MM.1S (cell line): Measurements from ENCODE around the gene FXYD4.

Source experiments
- DNase-seq: peaks from one replicate; pipeline ENCODE4 v3.0.0-alpha.2; 2015
- H2AFZ ChIP-seq: fragments of 300-600 bp; sonication (generic); 2 replicates; pipeline ENCODE4 v1.6.0; 2016; ENCODE audit warnings: antibody characterized with exemption, low read length
- H3F3A ChIP-seq: fragments of 300-600 bp; sonication (generic); 2 replicates; pipeline ENCODE4 v1.6.1; 2016; ENCODE audit warnings: mild to moderate bottlenecking, antibody characterized with exemption, low read length, moderate library complexity, mixed read lengths; ENCODE audit not compliant: insufficient read depth
- H3K27ac ChIP-seq: fragments of 300-600 bp; sonication (generic); 2 replicates; pipeline ENCODE4 v1.5.1; 2016; ENCODE audit warnings: mild to moderate bottlenecking, low read length
- H3K27me3 ChIP-seq: fragments of 300-600 bp; sonication (generic); replicated peaks from 2 replicates; pipeline ENCODE4 v1.6.0; 2016; ENCODE audit warnings: low read length; ENCODE audit not compliant: insufficient read depth
- H3K36me3 ChIP-seq: fragments of 300-600 bp; sonication (generic); replicated peaks from 2 replicates; pipeline ENCODE4 v1.6.1; 2016; ENCODE audit warnings: mild to moderate bottlenecking, low read length, mixed read lengths; ENCODE audit not compliant: insufficient read depth
- H3K4me1 ChIP-seq: fragments of 300-600 bp; sonication (generic); 2 replicates; pipeline ENCODE4 v1.6.1; 2016; ENCODE audit warnings: low read length, mixed read lengths
- H3K4me2 ChIP-seq: fragments of 300-600 bp; sonication (generic); 2 replicates; pipeline ENCODE4 v1.6.0; 2016; ENCODE audit warnings: low read depth, low read length
- H3K4me3 ChIP-seq: fragments of 300-600 bp; sonication (generic); 2 replicates; pipeline ENCODE4 v1.5.1; 2016; ENCODE audit warnings: low read length, mixed read lengths
- H3K79me2 ChIP-seq: fragments of 300-600 bp; sonication (generic); 2 replicates; pipeline ENCODE4 v1.6.1; 2016; ENCODE audit warnings: mixed run types, low read length, mixed read lengths
- H3K9ac ChIP-seq: fragments of 300-600 bp; sonication (generic); 2 replicates; pipeline ENCODE4 v1.6.1; 2016; ENCODE audit warnings: low read length, mixed read lengths
- H3K9me2 ChIP-seq: fragments of 300-600 bp; sonication (generic); replicated peaks from 2 replicates; pipeline ENCODE4 v1.6.1; 2016; ENCODE audit warnings: mild to moderate bottlenecking, low read length, mixed read lengths; ENCODE audit not compliant: insufficient read depth
- H3K9me3 ChIP-seq: fragments of 300-600 bp; sonication (generic); replicated peaks from 2 replicates; pipeline ENCODE4 v1.6.1; 2016; ENCODE audit warnings: mild to moderate bottlenecking, low read length, mixed read lengths; ENCODE audit not compliant: insufficient read depth
- H4K20me1 ChIP-seq: fragments of 300-600 bp; sonication (generic); 2 replicates; pipeline ENCODE4 v1.6.1; 2016; ENCODE audit warnings: mild to moderate bottlenecking, low read length, moderate library complexity, mixed read lengths; ENCODE audit not compliant: insufficient read depth
- EZH2 ChIP-seq: fragments of 300-600 bp; sonication (generic); optimal IDR thresholded peaks from 2 replicates; pipeline ENCODE3; 2017; ENCODE audit warnings: low read depth, mild to moderate bottlenecking, antibody characterized with exemption, low read length, mixed read lengths
- EZH2phosphoT487 ChIP-seq: fragments of 300-600 bp; sonication (generic); IDR thresholded peaks from 2 replicates; pipeline ENCODE4 v1.6.1; 2018; ENCODE audit warnings: antibody characterized with exemption, low read length
- TF ChIP-seq, protein P1 (sequence below): fragments of 300-600 bp; sonication (generic); IDR thresholded peaks from 2 replicates; pipeline ENCODE4 v1.5.1; 2016; ENCODE audit warnings: antibody characterized with exemption, low read length, mixed read lengths

The FXYD4 gene

DNA sequence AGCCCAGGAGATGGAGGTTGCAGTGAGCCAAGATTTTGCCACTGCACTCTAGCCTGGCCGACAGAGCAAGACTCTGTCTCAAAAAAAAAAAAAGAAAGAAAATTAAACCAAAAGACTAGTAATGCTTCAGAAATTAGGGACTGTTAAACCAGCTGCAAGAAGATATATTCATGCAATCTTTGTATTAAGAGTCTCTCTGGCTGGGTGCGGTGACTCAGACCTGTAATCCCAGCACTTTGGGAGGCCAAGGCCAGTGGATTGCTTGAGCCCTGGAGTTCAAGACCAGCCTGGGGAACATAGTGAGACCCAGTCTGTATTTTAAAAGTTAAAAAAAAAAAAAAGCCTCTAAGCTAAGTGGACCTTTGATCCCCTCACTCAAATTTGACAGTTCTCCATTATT is 40.1 kb downstream of the FXYD4 start:
- H2AFZ ChIP-seq, result no peak overlapping the region
- no peaks in the 10 kb centered on the region for H3K4me1 ChIP-seq
- no peak for DNase-seq
- peaks cover 23% of the 10 kb centered on the region for H3K79me2 ChIP-seq
- H3K4me3 ChIP-seq, result no peak overlapping the region
- H4K20me1 ChIP-seq, result no peaks in the 10 kb centered on the region
- no peaks in the 10 kb centered on the region for H3K9me3 ChIP-seq
- TF ChIP-seq, protein P1, sequence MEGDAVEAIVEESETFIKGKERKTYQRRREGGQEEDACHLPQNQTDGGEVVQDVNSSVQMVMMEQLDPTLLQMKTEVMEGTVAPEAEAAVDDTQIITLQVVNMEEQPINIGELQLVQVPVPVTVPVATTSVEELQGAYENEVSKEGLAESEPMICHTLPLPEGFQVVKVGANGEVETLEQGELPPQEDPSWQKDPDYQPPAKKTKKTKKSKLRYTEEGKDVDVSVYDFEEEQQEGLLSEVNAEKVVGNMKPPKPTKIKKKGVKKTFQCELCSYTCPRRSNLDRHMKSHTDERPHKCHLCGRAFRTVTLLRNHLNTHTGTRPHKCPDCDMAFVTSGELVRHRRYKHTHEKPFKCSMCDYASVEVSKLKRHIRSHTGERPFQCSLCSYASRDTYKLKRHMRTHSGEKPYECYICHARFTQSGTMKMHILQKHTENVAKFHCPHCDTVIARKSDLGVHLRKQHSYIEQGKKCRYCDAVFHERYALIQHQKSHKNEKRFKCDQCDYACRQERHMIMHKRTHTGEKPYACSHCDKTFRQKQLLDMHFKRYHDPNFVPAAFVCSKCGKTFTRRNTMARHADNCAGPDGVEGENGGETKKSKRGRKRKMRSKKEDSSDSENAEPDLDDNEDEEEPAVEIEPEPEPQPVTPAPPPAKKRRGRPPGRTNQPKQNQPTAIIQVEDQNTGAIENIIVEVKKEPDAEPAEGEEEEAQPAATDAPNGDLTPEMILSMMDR, result no peak
- no peak overlapping the region for H3K27ac ChIP-seq
- no peak overlapping the region for H3K9ac ChIP-seq
- no peaks in the 10 kb centered on the region for H3K36me3 ChIP-seq
- no peaks in the 10 kb centered on the region for H3K9me2 ChIP-seq
- peaks cover 22% of the 10 kb centered on the region for H3F3A ChIP-seq
- H3K4me2 ChIP-seq, result no peak overlapping the region
- H3K27me3 ChIP-seq, result no peaks in the 10 kb centered on the region

DNA sequence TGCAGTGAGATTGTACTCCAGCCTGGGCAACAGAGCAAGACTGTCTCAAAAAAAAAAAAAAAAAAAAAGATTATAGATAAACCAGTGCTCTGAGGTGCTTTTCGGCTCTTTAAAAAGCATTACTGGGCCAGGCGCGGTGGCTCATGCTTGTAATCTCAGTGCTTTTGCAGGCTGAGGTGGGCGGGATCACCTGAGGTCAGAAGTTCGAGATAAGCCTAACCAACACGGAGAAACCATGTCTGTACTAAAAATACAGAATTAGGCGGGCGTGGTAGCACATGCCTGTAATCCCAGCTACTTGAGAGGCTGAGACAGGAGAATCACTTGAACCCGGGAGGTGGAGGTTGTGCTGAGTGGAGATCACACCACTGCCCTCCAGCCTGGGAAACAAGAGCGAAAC is 44.1 kb downstream of the FXYD4 start:
- H4K20me1 ChIP-seq, result no peaks in the 10 kb centered on the region
- TF ChIP-seq, protein P1, result no peak
- TF ChIP-seq EZH2 (no peak), EZH2phosphoT487 (no peak)
- no peaks in the 10 kb centered on the region for H3K79me2 ChIP-seq
- no peaks in the 10 kb centered on the region for H3K27me3 ChIP-seq
- H3K27ac ChIP-seq, result no peak overlapping the region
- H3K9me3 ChIP-seq, result no peaks in the 10 kb centered on the region
- H3K4me3 ChIP-seq, result no peak overlapping the region
- H3K4me1 ChIP-seq, result peaks cover 16% of the 10 kb centered on the region
- H3K9me2 ChIP-seq, result no peaks in the 10 kb centered on the region
- H3K4me2 ChIP-seq, result no peak overlapping the region
- no peak overlapping the region for H3K9ac ChIP-seq
- DNase-seq, result no peak
- peaks cover 11% of the 10 kb centered on the region for H3F3A ChIP-seq
- no peaks in the 10 kb centered on the region for H3K36me3 ChIP-seq
- H2AFZ ChIP-seq, result no peak overlapping the region

DNA sequence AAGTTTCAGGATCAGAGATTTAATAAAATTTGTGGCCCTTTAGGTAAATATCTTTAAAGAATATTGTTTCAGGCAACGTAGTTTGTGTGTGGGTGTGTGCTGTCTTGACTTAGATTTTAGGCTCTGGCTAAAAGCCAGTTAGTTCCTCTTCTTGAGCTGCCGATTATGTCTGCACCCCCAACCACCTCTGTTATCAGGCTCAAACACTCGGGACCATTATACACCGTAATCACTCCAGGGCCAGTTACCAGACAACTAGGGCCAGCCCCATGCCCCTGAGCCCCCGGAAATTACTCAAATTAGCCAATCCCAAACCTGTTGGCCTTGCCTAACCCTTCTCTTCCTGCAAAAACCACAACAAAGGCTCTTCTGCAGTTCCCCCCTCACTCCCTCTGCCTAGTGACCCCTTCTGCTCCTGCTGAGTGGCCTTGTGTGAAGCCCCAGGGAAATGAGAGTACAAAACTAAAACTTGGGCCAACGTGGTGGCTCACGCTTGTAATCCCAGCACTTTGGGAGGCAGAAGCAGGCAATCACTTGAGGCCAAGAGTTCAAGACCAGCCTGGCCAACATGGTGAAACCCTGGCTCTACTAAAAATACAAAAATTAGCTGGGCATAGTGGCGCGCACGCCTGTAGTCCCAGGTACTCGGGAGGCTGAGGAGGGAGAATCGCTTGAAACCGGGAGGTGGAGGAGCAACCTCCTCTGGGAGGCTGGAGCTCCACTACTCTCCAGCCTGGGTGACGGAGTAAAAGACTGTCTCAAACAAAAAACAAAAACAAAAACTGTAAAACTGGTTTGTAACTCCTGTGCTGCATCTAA is 46.7 kb downstream of the FXYD4 start:
- H3K9ac ChIP-seq, result no peak overlapping the region; the same call in 1 of the 2 replicates
- peaks cover 16% of the 10 kb centered on the region for H3K4me1 ChIP-seq
- TF ChIP-seq, protein P1, result no peak
- no peak for TF ChIP-seq EZH2phosphoT487
- TF ChIP-seq EZH2, result no peak
- no peaks in the 10 kb centered on the region for H3K9me2 ChIP-seq
- no peaks in the 10 kb centered on the region for H3K9me3 ChIP-seq
- H3K79me2 ChIP-seq, result no peaks in the 10 kb centered on the region
- peak overlapping the region; percentile 29; the same call in 1 of the 2 replicates for H3K4me2 ChIP-seq
- H3K27ac ChIP-seq, result peak overlapping the region; percentile 12; the same call in 1 of the 2 replicates
- no peaks in the 10 kb centered on the region for H4K20me1 ChIP-seq
- peaks cover 22% of the 10 kb centered on the region for H3F3A ChIP-seq
- no peak overlapping the region for H3K4me3 ChIP-seq
- no peaks in the 10 kb centered on the region for H3K27me3 ChIP-seq
- peak; percentile 41 for DNase-seq
- peak overlapping the region; percentile 69; the same call in 1 of the 2 replicates for H2AFZ ChIP-seq
- no peaks in the 10 kb centered on the region for H3K36me3 ChIP-seq
